ENCODE results near the gene C2CD3. TPM values are rescaled to one million over a fixed set of nuclear protein-coding genes. Genes with fewer than 3 reads are reported as not detected.

C2CD3 gene
- total RNA-seq, 1 donor from 2014 or later = 53.7 TPM

GRCh38 chr11:74169738-74170458 is 904 bp downstream of the C2CD3 start:
- H3K27me3 Mint-ChIP-seq (ENCODE audit: low read depth, unreplicated experiment) = no peaks in the 10 kb centered on the region
- H3K4me3 ChIP-seq (ENCODE audit: insufficient read depth, low read depth, low read length) = peak overlapping the region; percentile 82
- H4K20me1 ChIP-seq (ENCODE audit: insufficient read depth, low read length) = peaks cover 20% of the 10 kb centered on the region
- H3K9me3 ChIP-seq (ENCODE audit: insufficient read depth, low read depth, low read length) = no peaks in the 10 kb centered on the region
- H3K27ac Mint-ChIP-seq (ENCODE audit: unreplicated experiment) = no peak overlapping the region
- H3K79me2 ChIP-seq (ENCODE audit: insufficient read depth, low read length) = peaks cover 61% of the 10 kb centered on the region
- no peaks in the 10 kb centered on the region for H3K9me3 Mint-ChIP-seq (ENCODE audit: unreplicated experiment)
- H3K36me3 Mint-ChIP-seq (ENCODE audit: low read depth, unreplicated experiment) = peaks cover 4% of the 10 kb centered on the region
- H3K4me3 Mint-ChIP-seq (ENCODE audit: unreplicated experiment) = no peak overlapping the region
- TF ChIP-seq CTCF (IDR thresholded peaks at IDR 0.05; ENCODE audit: insufficient read depth, low read depth, low read length) = no peak
- TF ChIP-seq EZH2 (IDR thresholded peaks at IDR 0.05; ENCODE audit: insufficient read depth, low read length) = no peak
- peak overlapping the region; percentile 80 for H2AFZ ChIP-seq (ENCODE audit: low read depth, low read length)
- DNase-seq (ENCODE audit: low read depth) (no peak), FAIRE-seq (no peak)
- peak overlapping the region; percentile 93 for H3K9ac ChIP-seq (ENCODE audit: low read length)
- H3K27me3 ChIP-seq (ENCODE audit: insufficient read depth, low read length) = no peaks in the 10 kb centered on the region
- peaks cover 1% of the 10 kb centered on the region for H3K4me1 Mint-ChIP-seq (ENCODE audit: low read depth, unreplicated experiment)
- peaks cover 16% of the 10 kb centered on the region for H3K4me1 ChIP-seq (ENCODE audit: insufficient read depth, low read length)
- peaks cover 20% of the 10 kb centered on the region for H3K36me3 ChIP-seq (ENCODE audit: insufficient read depth, low read length)
- H3K4me2 ChIP-seq (ENCODE audit: low read length) = peak overlapping the region; percentile 95
- peak overlapping the region; percentile 82 for H3K27ac ChIP-seq (ENCODE audit: low read depth, low read length)

GRCh38 chr11:74168838-74169237 is 2.0 kb downstream of the C2CD3 start:
- Histone ChIP-seq H3K4me2 (ENCODE audit: low read length) (peak overlapping the region; percentile 95), H2AFZ (ENCODE audit: low read depth, low read length) (no peak overlapping the region), H3K4me1 (ENCODE audit: insufficient read depth, low read length) (peaks cover 16% of the 10 kb centered on the region), H4K20me1 (ENCODE audit: insufficient read depth, low read length) (peaks cover 14% of the 10 kb centered on the region), H3K36me3 (ENCODE audit: insufficient read depth, low read length) (peaks cover 20% of the 10 kb centered on the region), H3K9me3 (ENCODE audit: insufficient read depth, low read depth, low read length) (no peaks in the 10 kb centered on the region), H3K4me3 (ENCODE audit: insufficient read depth, low read depth, low read length) (no peak overlapping the region), H3K79me2 (ENCODE audit: insufficient read depth, low read length) (peaks cover 50% of the 10 kb centered on the region), H3K27me3 (ENCODE audit: insufficient read depth, low read length) (no peaks in the 10 kb centered on the region), H3K9ac (ENCODE audit: low read length) (no peak overlapping the region), H3K27ac (ENCODE audit: low read depth, low read length) (no peak overlapping the region)
- DNase-seq (ENCODE audit: low read depth) (no peak), FAIRE-seq (peak; percentile 59)
- no peaks in the 10 kb centered on the region for H3K4me1 Mint-ChIP-seq (ENCODE audit: low read depth, unreplicated experiment)
- no peak for TF ChIP-seq EZH2 (IDR thresholded peaks at IDR 0.05; ENCODE audit: insufficient read depth, low read length)
- no peak for TF ChIP-seq CTCF (IDR thresholded peaks at IDR 0.05; ENCODE audit: insufficient read depth, low read depth, low read length)
- H3K27ac Mint-ChIP-seq (ENCODE audit: unreplicated experiment) = no peak overlapping the region
- peaks cover 3% of the 10 kb centered on the region for H3K36me3 Mint-ChIP-seq (ENCODE audit: low read depth, unreplicated experiment)
- H3K27me3 Mint-ChIP-seq (ENCODE audit: low read depth, unreplicated experiment) = no peaks in the 10 kb centered on the region
- no peak overlapping the region for H3K4me3 Mint-ChIP-seq (ENCODE audit: unreplicated experiment)
- no peaks in the 10 kb centered on the region for H3K9me3 Mint-ChIP-seq (ENCODE audit: unreplicated experiment)

All from astrocyte (in vitro differentiated cells and primary cell).